ENCODE measurements around the gene CLMN. TPM values are rescaled to one million over a fixed set of nuclear protein-coding genes. Genes with fewer than 3 reads are reported as not detected.
A peak's percentile ranks its signal among the peaks of the same experiment; 100 is the strongest.

The CLMN gene
- total and polyA plus RNA-seq, 2 of the 13 experiments (the other 11 are each of a cell fraction or from before 2014, with no cell fraction given) = 15.1 to 16.7 TPM

DNA sequence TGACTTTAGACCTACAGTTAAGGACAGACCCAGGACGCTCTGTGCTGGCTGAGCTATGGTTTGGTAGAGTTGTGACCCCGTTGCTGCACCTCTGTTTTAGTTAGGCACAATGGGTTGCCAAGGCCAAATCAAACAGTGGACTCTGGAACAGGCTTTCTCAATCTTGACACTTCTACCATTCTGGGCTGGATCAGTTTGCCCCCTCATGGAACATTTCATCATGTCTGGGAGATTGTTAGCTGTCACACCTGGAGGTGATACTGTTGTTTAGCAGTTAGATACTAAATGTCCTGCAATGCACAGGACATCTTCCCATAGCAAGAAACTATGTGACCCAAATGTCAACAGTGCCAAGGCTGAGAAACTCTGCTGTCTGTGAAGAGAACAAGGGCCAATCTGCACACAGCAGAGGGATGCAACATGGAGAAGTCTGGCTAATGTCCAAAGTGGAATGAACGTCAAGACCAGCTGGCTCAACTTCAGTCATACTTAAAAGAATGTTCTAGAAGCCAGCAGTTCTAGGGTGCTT is 96.8 kb downstream of the CLMN start (continued):
- TF ChIP-seq SNAPC4 (CRISPR knock-in tag; IDR thresholded peaks at IDR 0.05) = no peak

DNA sequence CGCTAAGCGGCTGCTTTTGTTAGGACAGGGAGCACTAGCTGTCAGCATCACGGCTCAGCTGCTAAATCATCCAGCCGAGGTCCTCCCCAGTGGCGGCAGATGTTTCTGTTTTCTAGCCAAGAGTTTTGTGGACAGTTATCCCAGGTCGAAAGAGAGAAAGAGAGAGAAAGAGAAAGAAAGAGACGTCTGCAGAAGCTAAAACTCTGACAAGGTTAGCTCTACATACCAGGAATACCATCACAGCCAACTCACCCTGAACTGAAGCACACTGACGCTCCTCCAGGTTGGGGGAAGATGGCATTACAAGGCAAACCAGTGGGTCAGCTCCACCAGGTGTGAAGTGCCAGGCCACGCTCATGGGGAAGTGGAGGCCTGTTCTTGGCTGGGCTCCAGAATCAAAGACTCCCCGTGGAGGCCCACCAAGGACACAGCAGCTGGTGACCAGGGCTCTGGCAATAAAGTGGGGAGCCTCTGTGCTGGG is 97.5 kb downstream of the CLMN start:
- TF ChIP-seq SNAPC5 (CRISPR knock-in tag; IDR thresholded peaks at IDR 0.05; ENCODE audit: borderline replicate concordance) = no peak
- peak; percentile 70 for TF ChIP-seq ZNF263 (CRISPR knock-in tag; IDR thresholded peaks at IDR 0.05)
- no peak for TF ChIP-seq ZNF354B (CRISPR knock-in tag; IDR thresholded peaks at IDR 0.05)
- no peak for TF ChIP-seq RARA (CRISPR knock-in tag; IDR thresholded peaks at IDR 0.05)
- TF ChIP-seq, protein P1, sequence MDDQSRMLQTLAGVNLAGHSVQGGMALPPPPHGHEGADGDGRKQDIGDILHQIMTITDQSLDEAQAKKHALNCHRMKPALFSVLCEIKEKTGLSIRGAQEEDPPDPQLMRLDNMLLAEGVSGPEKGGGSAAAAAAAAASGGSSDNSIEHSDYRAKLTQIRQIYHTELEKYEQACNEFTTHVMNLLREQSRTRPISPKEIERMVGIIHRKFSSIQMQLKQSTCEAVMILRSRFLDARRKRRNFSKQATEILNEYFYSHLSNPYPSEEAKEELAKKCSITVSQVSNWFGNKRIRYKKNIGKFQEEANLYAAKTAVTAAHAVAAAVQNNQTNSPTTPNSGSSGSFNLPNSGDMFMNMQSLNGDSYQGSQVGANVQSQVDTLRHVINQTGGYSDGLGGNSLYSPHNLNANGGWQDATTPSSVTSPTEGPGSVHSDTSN (CRISPR knock-in tag; IDR thresholded peaks at IDR 0.05; ENCODE audit: borderline replicate concordance) = no peak
- Histone ChIP-seq H3K27me3 (ENCODE audit: control insufficient read depth in 1 of 2, insufficient read depth in 2 of 2, low read length in 2 of 2) (no peaks in the 10 kb centered on the region), H3K4me3 (replicated peaks in 1 of 3; ENCODE audit: insufficient read depth in 1 of 3, low read depth in 2 of 3, low read length in 3 of 3) (no peak overlapping the region), H3K4me1 (ENCODE audit: insufficient read depth, low read length) (peaks cover 22% of the 10 kb centered on the region), H3K9ac (ENCODE audit: insufficient read depth, low read depth, low read length) (no peak overlapping the region), H3K4me2 (ENCODE audit: low read depth, low read length) (no peak overlapping the region), H3K79me2 (ENCODE audit: insufficient read depth, low read length) (no peaks in the 10 kb centered on the region), H2AFZ (ENCODE audit: low read length) (no peak overlapping the region), H4K20me1 (ENCODE audit: insufficient read depth, low read length) (no peaks in the 10 kb centered on the region), H3K27ac (ENCODE audit: extremely low read length, insufficient read depth, low read length) (no peak overlapping the region), H3K9me3 (ENCODE audit: low read length) (no peaks in the 10 kb centered on the region), H3K36me3 (replicated peaks in 1 of 2; ENCODE audit: control insufficient read depth in 1 of 2, insufficient read depth in 2 of 2, low read length in 2 of 2) (peaks cover 0 to 19% of the 10 kb centered on the region in 2 experiments; a peak in 2 of 5 replicates)
- ChIA-PET CTCF (ENCODE audit: low intra/inter-chr PET ratio, low total read pairs) (no interaction called here), POLR2A (no interaction called here)
- no peak for FAIRE-seq
- 79% methylated on average over 10 of the region's 10 CpGs for WGBS (ENCODE audit: low lambda C conversion rate)
- no TSS peak for BruUV-seq (replicated peaks)
- in situ Hi-C loops (cut with HindIII; ENCODE audit: extremely low pct_ligation_motif_present, low pct_unique_long_range_greater_than_20kb) = no loop called here
- DNase-seq (ENCODE audit: low spot score) = peak; percentile 6
- intact Hi-C loops (cut with micrococcal nuclease; ENCODE audit: unreplicated experiment) = loop anchor here (10.0 kb wide), 1 partner anchor 213 kb away; no protein-coding TSS in a partner anchor
- peak; percentile 41; the same call in 2 of the 3 replicates for ATAC-seq

Data from HepG2 (cell line).